Liver (tissue), 9 donors: ENCODE measurements around the gene CHD5. TPM values are rescaled to one million over a fixed set of nuclear protein-coding genes. Genes with fewer than 3 reads are reported as not detected.

ENCODE experiments used
- DNase-seq: peaks from one replicate; pipeline ENCODE4 v3.0.0-alpha.2; 2017; ENCODE audit warnings: low spot score
- H3K27ac ChIP-seq, 2 donors: one replicate each; pipeline ENCODE4 v1.7.0; 2013; ENCODE audit warnings: inconsistent platforms in 2 of 2, low read length in 2 of 2, control low read depth in 1 of 2, low read depth in 1 of 2, mild to moderate bottlenecking in 1 of 2
- H3K27me3 ChIP-seq, 4 donors: one replicate each; pipeline versions ENCODE4 v1.6.1 to v1.7.0; 2013; ENCODE audit warnings: low read length in 3 of 4, inconsistent platforms in 1 of 4, mild to moderate bottlenecking in 1 of 4, moderate library complexity in 1 of 4; ENCODE audit not compliant: control insufficient read depth in 4 of 4, insufficient read depth in 4 of 4
- H3K36me3 ChIP-seq, 4 donors: one replicate each; pipeline versions ENCODE4 v1.6.1 to v1.7.0; 2013; ENCODE audit warnings: low read length in 3 of 4, mild to moderate bottlenecking in 3 of 4, low read depth in 1 of 4, moderate library complexity in 1 of 4; ENCODE audit not compliant: control insufficient read depth in 4 of 4, insufficient read depth in 3 of 4
- H3K4me1 ChIP-seq, 4 donors: one replicate each; pipeline versions ENCODE4 v1.6.1 to v1.7.0; 2013; ENCODE audit warnings: low read length in 3 of 4, mild to moderate bottlenecking in 3 of 4, moderate library complexity in 1 of 4; ENCODE audit not compliant: control insufficient read depth in 4 of 4, insufficient read depth in 4 of 4
- H3K4me3 ChIP-seq, 3 donors: one replicate each; pipeline versions ENCODE4 v1.6.1 to v1.7.0; 2013; ENCODE audit warnings: low read length in 3 of 3, control low read depth in 1 of 3, low read depth in 1 of 3, mild to moderate bottlenecking in 1 of 3
- H3K9ac ChIP-seq, 2 donors: one replicate each; pipeline ENCODE4 v1.7.0; 2013; ENCODE audit warnings: low read length in 2 of 2, mild to moderate bottlenecking in 2 of 2, moderate library complexity in 2 of 2, control low read depth in 1 of 2, low read depth in 1 of 2
- H3K9me3 ChIP-seq, 4 donors: one replicate each; pipeline versions ENCODE4 v1.6.1 to v1.7.0; 2013; ENCODE audit warnings: low read length in 3 of 4; ENCODE audit not compliant: control insufficient read depth in 4 of 4
- EGR1 ChIP-seq, 2 donors: IDR thresholded peaks; 2 replicates each; pipeline ENCODE4 v1.6.1; 2016 to 2018; ENCODE audit warnings: antibody characterized with exemption in 2 of 2, low read depth in 2 of 2
- FOXA1 ChIP-seq: IDR thresholded peaks from 2 replicates; pipeline ENCODE4 v1.6.1; 2016; ENCODE audit warnings: antibody characterized with exemption
- HNF4A ChIP-seq, 2 donors: conservative IDR thresholded peaks; 2 replicates each; pipeline ENCODE4 v1.6.1; 2016; ENCODE audit warnings: antibody characterized with exemption in 2 of 2, mild to moderate bottlenecking in 2 of 2
- RAD21 ChIP-seq, 2 donors: IDR thresholded peaks; 2 replicates each; pipeline ENCODE4 v1.6.1; 2016; ENCODE audit warnings: antibody characterized with exemption in 2 of 2, mild to moderate bottlenecking in 2 of 2
- RXRA ChIP-seq, 2 donors: IDR thresholded peaks; 2 replicates each; pipeline ENCODE4 v1.6.1; 2017 to 2018; ENCODE audit warnings: antibody characterized with exemption in 2 of 2, mild to moderate bottlenecking in 1 of 2
- TAF1 ChIP-seq: conservative IDR thresholded peaks from 2 replicates; pipeline ENCODE4 v1.6.1; 2016; ENCODE audit warnings: antibody characterized with exemption, mild to moderate bottlenecking
- YY1 ChIP-seq: IDR thresholded peaks from 2 replicates; pipeline ENCODE4 v1.6.1; 2016; ENCODE audit warnings: antibody characterized with exemption, mild to moderate bottlenecking
- WGBS: extraction: QIAGEN DNeasy Blood & Tissue Kit; methylation state at CpG from one replicate; pipeline ENCODE4 v1.1.7; 2013; 5-methylcytosine and 5-hydroxymethylcytosine counted together
- polyA plus RNA-seq, 2 donors: library from polyadenylated mRNA; stranded (reverse) in 1 of 2; unstranded in 1 of 2; fragments of 200-250 nt in 1 of 2; fragments of >200 nt in 1 of 2; fragmentation: Nextera tagmentation in 1 of 2; extraction: Ambion mirVana in 1 of 2; gene quantifications; one replicate each; pipeline versions ENCODE4 v1.2.1 to v1.2.3, GENCODE V29; 2013 to 2015
- total RNA-seq, 2 donors: library from RNA; depleted of rRNA; stranded (reverse); fragments of >200 nt; gene quantifications; one replicate each; pipeline ENCODE4 v1.2.3, GENCODE V29; 2014
- TF ChIP-seq, protein P1 (sequence below): fragments of 150-350 bp; IDR thresholded peaks from 2 replicates; pipeline ENCODE4 v1.5.1; 2017; ENCODE audit warnings: improper control_type of control experiment, low read depth, low read length; ENCODE audit not compliant: missing input control
- TF ChIP-seq, protein P2 (sequence below): IDR thresholded peaks from 2 replicates; pipeline ENCODE4 v1.6.1; 2016; ENCODE audit warnings: antibody characterized with exemption
- TF ChIP-seq, protein P3 (sequence below): IDR thresholded peaks from 2 replicates; pipeline ENCODE4 v1.6.1; 2016; ENCODE audit warnings: antibody characterized with exemption, mild to moderate bottlenecking
- donor health status: healthy.
- donor health status: healthy.
- donor health status: healthy.
- donor health status: healthy.
- donor health status: healthy.

Gene CHD5
- total and polyA plus RNA-seq, 4 donors, result under 0.01 to 0.08 TPM; not detected in 2

GRCh38 chr1:6109688-6110087 lies 70.4 kb downstream of the CHD5 start:
- H3K36me3 ChIP-seq, result no peaks in the 10 kb centered on the region
- no peak for DNase-seq
- no peak overlapping the region for H3K9ac ChIP-seq
- TF ChIP-seq TAF1 (no peak), HNF4A (conservative IDR thresholded peaks at IDR 0.05) (no peak), YY1 (no peak), EGR1 (IDR thresholded peaks at IDR 0.05; ENCODE audit: low read depth in 2 of 2) (no peak), RXRA (IDR thresholded peaks at IDR 0.05) (no peak), FOXA1 (no peak)
- TF ChIP-seq, protein P1, sequence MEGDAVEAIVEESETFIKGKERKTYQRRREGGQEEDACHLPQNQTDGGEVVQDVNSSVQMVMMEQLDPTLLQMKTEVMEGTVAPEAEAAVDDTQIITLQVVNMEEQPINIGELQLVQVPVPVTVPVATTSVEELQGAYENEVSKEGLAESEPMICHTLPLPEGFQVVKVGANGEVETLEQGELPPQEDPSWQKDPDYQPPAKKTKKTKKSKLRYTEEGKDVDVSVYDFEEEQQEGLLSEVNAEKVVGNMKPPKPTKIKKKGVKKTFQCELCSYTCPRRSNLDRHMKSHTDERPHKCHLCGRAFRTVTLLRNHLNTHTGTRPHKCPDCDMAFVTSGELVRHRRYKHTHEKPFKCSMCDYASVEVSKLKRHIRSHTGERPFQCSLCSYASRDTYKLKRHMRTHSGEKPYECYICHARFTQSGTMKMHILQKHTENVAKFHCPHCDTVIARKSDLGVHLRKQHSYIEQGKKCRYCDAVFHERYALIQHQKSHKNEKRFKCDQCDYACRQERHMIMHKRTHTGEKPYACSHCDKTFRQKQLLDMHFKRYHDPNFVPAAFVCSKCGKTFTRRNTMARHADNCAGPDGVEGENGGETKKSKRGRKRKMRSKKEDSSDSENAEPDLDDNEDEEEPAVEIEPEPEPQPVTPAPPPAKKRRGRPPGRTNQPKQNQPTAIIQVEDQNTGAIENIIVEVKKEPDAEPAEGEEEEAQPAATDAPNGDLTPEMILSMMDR, result no peak
- TF ChIP-seq, protein P2, sequence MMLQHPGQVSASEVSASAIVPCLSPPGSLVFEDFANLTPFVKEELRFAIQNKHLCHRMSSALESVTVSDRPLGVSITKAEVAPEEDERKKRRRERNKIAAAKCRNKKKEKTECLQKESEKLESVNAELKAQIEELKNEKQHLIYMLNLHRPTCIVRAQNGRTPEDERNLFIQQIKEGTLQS, result no peak
- TF ChIP-seq, protein P3, sequence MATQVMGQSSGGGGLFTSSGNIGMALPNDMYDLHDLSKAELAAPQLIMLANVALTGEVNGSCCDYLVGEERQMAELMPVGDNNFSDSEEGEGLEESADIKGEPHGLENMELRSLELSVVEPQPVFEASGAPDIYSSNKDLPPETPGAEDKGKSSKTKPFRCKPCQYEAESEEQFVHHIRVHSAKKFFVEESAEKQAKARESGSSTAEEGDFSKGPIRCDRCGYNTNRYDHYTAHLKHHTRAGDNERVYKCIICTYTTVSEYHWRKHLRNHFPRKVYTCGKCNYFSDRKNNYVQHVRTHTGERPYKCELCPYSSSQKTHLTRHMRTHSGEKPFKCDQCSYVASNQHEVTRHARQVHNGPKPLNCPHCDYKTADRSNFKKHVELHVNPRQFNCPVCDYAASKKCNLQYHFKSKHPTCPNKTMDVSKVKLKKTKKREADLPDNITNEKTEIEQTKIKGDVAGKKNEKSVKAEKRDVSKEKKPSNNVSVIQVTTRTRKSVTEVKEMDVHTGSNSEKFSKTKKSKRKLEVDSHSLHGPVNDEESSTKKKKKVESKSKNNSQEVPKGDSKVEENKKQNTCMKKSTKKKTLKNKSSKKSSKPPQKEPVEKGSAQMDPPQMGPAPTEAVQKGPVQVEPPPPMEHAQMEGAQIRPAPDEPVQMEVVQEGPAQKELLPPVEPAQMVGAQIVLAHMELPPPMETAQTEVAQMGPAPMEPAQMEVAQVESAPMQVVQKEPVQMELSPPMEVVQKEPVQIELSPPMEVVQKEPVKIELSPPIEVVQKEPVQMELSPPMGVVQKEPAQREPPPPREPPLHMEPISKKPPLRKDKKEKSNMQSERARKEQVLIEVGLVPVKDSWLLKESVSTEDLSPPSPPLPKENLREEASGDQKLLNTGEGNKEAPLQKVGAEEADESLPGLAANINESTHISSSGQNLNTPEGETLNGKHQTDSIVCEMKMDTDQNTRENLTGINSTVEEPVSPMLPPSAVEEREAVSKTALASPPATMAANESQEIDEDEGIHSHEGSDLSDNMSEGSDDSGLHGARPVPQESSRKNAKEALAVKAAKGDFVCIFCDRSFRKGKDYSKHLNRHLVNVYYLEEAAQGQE, result no peak
- no peak overlapping the region for H3K27ac ChIP-seq
- WGBS, result 66% methylated on average over 24 of the region's 24 CpGs
- H3K27me3 ChIP-seq, result peaks cover 0 to 3% (median 0%) of the 10 kb centered on the region in 4 donors
- H3K4me1 ChIP-seq, result no peaks in the 10 kb centered on the region
- H3K4me3 ChIP-seq, result no peak overlapping the region
- H3K9me3 ChIP-seq, result no peaks in the 10 kb centered on the region

GRCh38 chr1:6108937-6109614 lies 71.0 kb downstream of the CHD5 start:
- Histone ChIP-seq H3K4me1 (no peaks in the 10 kb centered on the region), H3K9me3 (no peaks in the 10 kb centered on the region), H3K36me3 (no peaks in the 10 kb centered on the region), H3K4me3 (no peak overlapping the region), H3K9ac (no peak overlapping the region), H3K27ac (no peak overlapping the region), H3K27me3 (peaks cover 0 to 3% (median 0%) of the 10 kb centered on the region in 4 donors)
- TF ChIP-seq RAD21 (IDR thresholded peaks at IDR 0.05), result peak in 1 of 2 donors; percentile 71
- TF ChIP-seq, protein P1, result peak; percentile 34
- no peak for TF ChIP-seq HNF4A (conservative IDR thresholded peaks at IDR 0.05)
- no peak for DNase-seq
- WGBS, result 46% methylated on average over 15 of the region's 15 CpGs
